NB4 (cell line): Measurements from ENCODE around the gene KL.

Experiments used
- CTCF ChIP-seq: IDR thresholded peaks from one replicate; pipeline ENCODE4 v1.5.1; 2012; ENCODE audit warnings: low read depth, low read length
- POLR2A ChIP-seq: IDR thresholded peaks from 2 replicates; pipeline ENCODE4 v1.6.1; 2011; ENCODE audit warnings: mild to moderate bottlenecking; ENCODE audit not compliant: insufficient read length; ENCODE audit errors: extremely low read depth

GRCh38 chr13:33032037-33032625 is 15.9 kb downstream of the KL start:
- TF ChIP-seq POLR2A, result no peak
- TF ChIP-seq CTCF, result no peak
